Mononuclear cell (primary cell): ENCODE results near the gene PITRM1. TPM values are rescaled to one million over a fixed set of nuclear protein-coding genes. Genes with fewer than 3 reads are reported as not detected.

Experiments
- H3K27me3 ChIP-seq: 2 replicates; pipeline ENCODE4 v1.6.0; 2011; ENCODE audit warnings: low read length, control low read depth; ENCODE audit not compliant: insufficient read depth
- H3K4me1 ChIP-seq: 2 replicates; pipeline ENCODE4 v1.5.1; 2011; ENCODE audit warnings: mild to moderate bottlenecking, low read length, control low read depth; ENCODE audit not compliant: insufficient read depth
- H3K4me3 ChIP-seq: 2 replicates; pipeline ENCODE4 v1.5.1; 2011; ENCODE audit warnings: mild to moderate bottlenecking, low read length, moderate library complexity
- H3K9me3 ChIP-seq: 2 replicates; pipeline ENCODE4 v1.5.1; 2011; ENCODE audit warnings: low read depth, mild to moderate bottlenecking, control low read depth, low read length
- total RNA-seq: library from RNA; depleted of rRNA; stranded (reverse); fragments of >200 nt; gene quantifications from one replicate; pipeline ENCODE4 v1.2.3, GENCODE V29; 2012

The PITRM1 gene
- total RNA-seq, 1 donor = 52.7 TPM

DNA sequence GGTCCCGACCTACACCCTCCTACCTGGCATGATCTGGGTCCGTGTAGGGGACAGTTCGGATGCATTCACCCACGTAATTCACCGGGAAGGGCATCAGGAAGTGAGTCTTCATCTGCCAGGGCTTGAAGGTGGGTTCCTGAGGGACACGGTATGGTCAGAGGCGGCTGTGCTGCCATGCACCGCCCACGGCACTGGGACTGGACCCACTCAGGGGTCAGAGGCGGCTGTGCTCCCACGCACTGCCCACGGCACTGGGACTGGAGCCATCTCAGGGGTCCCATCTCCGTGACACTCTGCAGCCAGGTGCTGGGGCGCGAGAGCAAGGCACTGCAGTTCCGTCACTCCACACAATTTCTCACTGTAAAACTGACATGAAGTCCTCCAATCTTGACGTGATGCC is 29.2 kb downstream of the PITRM1 start:
- no peaks in the 10 kb centered on the region for H3K4me1 ChIP-seq
- no peaks in the 10 kb centered on the region for H3K9me3 ChIP-seq
- no peak overlapping the region for H3K4me3 ChIP-seq
- H3K27me3 ChIP-seq = no peaks in the 10 kb centered on the region

DNA sequence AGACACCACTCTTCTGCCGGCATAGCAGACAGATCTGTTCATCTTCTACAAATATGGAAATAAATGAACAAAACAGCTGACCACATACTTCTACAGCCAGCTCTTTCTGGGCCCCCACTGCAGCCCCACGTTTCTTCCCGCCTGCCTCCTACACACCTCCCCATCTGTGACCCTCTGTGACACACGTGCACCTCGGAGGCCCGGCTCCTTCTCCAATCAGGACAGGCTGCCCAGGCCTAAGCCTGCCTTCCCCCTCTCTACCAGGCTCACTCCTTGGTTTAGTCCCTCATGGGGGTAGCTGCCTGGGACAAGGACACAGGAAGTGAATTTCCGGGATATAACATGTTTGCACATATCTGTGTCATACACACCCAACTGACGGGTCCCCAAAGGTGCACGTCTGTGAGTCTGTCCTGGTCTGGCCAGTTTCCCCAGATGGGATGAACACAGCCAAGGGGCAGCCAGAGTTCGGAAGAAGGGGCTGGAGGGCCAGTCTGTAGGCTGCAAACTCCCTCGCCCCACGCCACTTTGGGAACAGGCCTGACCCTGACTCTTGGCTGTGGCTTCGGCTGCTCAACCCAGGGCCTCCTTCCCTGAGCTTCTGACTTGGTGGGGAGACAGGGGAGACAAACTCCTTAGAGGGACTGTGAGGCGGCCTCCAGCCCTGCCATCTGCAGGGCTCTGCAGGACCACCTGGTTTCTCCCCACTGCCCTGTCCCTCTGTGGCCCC is 30.3 kb downstream of the PITRM1 start:
- no peaks in the 10 kb centered on the region for H3K4me1 ChIP-seq
- H3K9me3 ChIP-seq = no peaks in the 10 kb centered on the region
- H3K4me3 ChIP-seq = no peak overlapping the region
- H3K27me3 ChIP-seq = no peaks in the 10 kb centered on the region

DNA sequence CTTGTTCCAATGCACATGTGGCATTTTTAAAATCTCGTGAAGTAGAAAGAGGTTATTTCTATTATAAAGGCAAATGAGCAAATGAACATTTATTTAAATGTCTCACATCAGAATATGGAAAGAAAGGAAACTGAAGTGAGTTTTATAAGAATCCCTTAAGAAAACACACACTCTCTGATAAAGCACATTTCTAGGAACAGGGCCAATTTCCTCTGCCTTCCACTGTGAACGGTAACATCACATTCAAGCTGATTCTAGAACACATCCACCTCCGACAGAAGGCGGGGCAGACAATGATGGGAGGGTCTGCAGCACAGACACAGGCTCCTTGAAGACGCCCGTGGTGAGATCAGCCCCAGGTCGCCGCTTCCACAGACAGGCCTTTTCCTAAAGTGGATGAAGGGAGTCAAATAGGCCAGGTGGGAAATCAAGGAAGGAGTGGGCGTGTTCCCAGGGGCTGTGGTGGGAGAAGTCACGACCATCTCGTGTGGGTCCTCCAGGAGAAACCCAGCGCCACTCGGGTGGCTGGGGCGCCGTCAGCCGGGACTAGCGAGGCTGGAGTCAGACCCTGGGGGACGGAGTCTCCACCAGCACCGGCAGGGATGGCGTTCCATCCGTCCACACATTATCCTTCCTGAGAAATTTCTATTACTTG is 31.1 kb downstream of the PITRM1 start:
- no peaks in the 10 kb centered on the region for H3K9me3 ChIP-seq
- no peaks in the 10 kb centered on the region for H3K27me3 ChIP-seq
- no peaks in the 10 kb centered on the region for H3K4me1 ChIP-seq
- no peak overlapping the region for H3K4me3 ChIP-seq

DNA sequence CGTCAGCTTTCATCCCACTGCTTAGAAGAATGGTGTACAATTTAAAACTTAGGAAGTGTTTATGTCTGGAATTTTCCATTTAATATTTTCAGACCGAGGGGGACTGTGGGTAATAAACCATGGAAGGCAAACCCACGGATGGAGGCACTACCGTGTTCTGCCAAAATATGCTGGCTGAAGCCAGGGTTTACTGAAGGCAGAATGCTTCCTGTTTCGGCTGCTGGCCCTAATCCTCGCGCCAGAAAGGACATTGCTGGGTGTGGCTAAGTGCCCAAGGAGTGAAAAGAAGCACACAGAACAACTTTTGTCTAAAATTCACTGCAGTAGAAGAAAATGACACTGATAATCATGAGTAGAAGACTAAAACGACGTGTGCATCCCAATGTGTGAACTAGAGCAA is 32.3 kb downstream of the PITRM1 start:
- no peaks in the 10 kb centered on the region for H3K27me3 ChIP-seq
- no peaks in the 10 kb centered on the region for H3K9me3 ChIP-seq
- H3K4me3 ChIP-seq = no peak overlapping the region
- H3K4me1 ChIP-seq = no peaks in the 10 kb centered on the region

DNA sequence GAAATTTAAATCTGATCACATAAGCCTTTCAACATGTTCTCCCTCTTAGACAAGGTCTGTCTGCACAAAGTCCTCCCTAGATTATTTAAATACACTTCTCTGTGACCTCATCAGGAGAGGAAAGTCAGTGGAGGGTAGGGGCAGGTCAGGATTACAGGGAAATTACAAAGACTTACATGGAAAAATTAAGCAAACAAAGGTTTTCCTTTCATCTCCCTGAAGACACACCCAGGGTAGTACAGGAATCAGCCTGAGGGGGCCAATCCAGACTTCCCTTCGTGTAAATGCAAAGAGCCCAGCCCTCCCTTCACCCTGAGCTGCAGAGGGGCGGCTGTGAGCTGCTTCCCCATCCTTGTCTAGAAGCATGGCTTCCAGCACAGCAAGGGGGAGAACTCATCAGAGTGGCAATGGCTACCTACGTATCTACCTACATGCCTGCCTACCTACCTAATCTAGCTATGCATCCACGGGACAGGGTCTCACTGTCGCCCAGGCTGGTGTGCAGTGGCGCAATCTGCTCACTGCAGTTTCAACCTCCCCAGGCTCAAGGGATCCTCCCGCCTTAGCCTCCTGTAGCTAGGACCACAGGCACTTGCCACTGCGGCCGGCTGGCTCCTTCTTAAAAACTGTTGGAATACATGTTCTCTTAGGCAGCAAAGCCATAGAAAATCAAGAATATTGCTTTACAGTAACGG is 33.2 kb downstream of the PITRM1 start:
- Histone ChIP-seq H3K4me1 (no peaks in the 10 kb centered on the region), H3K4me3 (no peak overlapping the region), H3K27me3 (no peaks in the 10 kb centered on the region), H3K9me3 (no peaks in the 10 kb centered on the region)

DNA sequence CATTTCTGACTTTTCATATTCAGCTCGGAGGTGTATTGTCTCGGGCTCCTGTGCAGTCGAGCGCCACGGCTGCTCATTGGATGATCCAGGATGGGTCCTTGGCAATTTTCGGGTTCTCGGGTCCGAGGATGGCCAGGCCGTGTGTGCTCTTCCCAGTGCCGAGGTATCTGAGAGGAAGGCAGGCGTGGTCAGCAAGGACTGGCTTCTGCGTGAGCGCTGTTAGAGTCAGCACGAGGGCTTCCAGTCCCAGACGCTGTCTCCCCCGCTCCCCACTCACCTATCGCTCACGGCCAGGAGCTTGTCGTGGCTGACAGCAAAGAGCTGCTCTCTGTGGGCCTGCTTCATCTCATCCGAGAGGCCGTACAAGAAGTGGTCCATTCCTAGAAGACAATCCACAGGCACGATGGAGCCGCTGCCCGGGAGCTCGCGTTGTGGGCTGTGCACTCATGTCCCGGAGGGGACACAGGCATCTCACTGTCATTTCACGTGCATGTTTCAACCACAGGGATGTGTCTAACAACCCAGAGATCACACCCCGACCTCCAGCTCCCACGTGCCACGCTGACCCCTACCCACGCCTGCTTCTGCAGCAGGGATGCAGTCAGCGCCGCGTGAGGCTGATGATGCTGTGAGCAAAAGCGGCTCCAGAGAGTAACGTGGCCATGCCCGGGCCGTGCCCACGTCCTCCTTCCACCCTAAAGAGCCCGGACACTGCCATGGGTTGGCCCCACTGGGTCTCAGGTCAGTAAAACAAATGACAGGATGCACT is 34.4 kb downstream of the PITRM1 start:
- no peak overlapping the region for H3K4me3 ChIP-seq
- H3K9me3 ChIP-seq = no peaks in the 10 kb centered on the region
- no peaks in the 10 kb centered on the region for H3K4me1 ChIP-seq
- H3K27me3 ChIP-seq = no peaks in the 10 kb centered on the region

DNA sequence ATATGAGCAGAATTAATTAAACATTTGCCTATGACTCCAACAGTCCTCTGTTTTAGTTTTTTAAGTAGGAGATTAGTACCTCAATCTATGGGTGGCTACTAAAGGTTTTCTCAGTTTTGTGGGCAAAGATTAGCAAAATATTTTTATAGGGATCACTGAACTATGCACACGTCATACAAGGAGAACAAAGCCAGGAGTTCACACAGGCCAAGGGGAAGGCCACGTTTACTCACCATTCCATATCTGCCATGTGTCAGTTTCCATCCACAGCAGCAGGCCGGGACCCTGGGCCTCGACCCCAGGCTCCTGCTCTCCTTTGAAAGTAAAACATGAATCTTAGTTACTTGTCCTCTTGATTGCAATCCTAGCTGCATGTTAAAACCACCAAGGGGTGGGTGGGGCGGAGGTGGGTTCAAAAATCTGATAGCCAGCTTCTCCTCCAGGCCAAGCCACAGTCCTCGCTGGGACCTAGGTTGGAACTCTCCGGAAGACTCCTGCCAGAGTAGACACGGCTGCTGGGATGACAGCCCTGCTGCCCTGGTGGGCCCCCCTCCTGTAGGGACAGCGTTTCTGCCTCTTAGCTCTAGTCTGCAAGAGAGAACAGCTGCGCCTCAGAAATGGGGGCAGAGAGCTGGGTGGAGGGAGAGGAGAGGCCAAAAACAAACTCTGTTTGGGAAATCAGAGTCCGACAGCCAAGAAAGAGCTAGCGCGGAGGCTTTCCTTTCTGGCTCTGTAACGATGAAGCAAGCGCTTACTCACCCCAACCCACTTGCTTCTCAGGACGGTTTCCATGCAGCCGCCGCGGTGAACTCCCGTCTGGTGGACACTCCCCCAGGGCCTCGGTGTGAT is 35.6 kb downstream of the PITRM1 start:
- H3K9me3 ChIP-seq = no peaks in the 10 kb centered on the region
- H3K4me1 ChIP-seq = no peaks in the 10 kb centered on the region
- H3K4me3 ChIP-seq = no peak overlapping the region
- no peaks in the 10 kb centered on the region for H3K27me3 ChIP-seq

DNA sequence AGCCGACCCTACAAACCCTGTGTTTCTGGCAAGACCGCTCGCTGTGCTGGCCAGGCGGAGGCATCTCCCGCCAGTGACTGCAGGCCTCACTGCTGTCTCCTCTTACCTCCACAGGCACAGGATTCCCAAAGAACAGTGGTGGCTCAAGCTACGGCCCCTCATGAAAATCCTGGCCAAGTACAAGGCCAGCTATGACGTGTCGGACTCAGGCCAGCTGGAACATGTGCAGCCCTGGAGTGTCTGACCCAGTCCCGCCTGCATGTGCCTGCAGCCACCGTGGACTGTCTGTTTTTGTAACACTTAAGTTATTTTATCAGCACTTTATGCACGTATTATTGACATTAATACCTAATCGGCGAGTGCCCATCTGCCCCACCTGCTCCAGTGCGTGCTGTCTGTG is 36.2 kb downstream of the PITRM1 start:
- H3K4me3 ChIP-seq = no peak overlapping the region
- no peaks in the 10 kb centered on the region for H3K9me3 ChIP-seq
- H3K4me1 ChIP-seq = no peaks in the 10 kb centered on the region
- no peaks in the 10 kb centered on the region for H3K27me3 ChIP-seq

DNA sequence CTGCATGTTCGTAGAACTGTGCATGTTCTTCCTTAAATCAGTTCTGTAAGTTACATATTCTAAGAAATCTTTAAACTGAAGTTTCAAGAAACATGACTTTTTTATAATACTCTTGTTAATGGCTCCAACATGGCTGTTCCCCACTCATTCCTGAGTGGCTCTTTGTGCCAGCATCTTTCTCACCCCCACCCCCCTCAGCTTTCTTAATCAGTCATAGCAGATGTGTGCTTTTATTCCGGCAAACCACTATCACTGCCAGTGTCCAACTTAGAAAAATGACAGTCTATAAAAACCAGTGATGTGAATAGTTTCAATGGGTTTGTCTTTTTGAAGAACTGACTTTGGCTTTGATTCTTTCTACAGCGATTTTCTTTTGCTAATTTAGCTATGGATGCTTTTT is 37.6 kb downstream of the PITRM1 start:
- no peaks in the 10 kb centered on the region for H3K4me1 ChIP-seq
- no peak overlapping the region for H3K4me3 ChIP-seq
- H3K9me3 ChIP-seq = no peaks in the 10 kb centered on the region
- H3K27me3 ChIP-seq = no peaks in the 10 kb centered on the region

DNA sequence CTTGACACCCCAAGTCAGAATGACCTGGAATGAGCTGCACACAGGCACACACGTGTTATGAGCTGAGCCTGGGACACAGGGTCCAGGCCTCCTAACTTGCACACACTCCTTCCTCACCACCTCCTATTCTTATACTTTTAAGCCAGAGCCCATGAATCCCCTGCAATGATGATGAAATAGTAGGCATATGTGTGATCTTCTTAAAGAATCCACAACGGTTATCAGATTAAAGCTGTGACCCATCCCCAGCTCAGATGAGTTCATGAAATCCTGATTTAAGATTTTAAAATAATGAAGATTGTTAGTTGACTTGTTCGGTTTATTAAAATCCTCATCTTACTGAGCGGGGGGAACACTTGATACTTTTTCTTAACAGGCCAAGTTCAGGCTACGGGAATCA is 38.6 kb downstream of the PITRM1 start:
- H3K4me3 ChIP-seq = no peak overlapping the region
- no peaks in the 10 kb centered on the region for H3K9me3 ChIP-seq
- no peaks in the 10 kb centered on the region for H3K27me3 ChIP-seq
- no peaks in the 10 kb centered on the region for H3K4me1 ChIP-seq

DNA sequence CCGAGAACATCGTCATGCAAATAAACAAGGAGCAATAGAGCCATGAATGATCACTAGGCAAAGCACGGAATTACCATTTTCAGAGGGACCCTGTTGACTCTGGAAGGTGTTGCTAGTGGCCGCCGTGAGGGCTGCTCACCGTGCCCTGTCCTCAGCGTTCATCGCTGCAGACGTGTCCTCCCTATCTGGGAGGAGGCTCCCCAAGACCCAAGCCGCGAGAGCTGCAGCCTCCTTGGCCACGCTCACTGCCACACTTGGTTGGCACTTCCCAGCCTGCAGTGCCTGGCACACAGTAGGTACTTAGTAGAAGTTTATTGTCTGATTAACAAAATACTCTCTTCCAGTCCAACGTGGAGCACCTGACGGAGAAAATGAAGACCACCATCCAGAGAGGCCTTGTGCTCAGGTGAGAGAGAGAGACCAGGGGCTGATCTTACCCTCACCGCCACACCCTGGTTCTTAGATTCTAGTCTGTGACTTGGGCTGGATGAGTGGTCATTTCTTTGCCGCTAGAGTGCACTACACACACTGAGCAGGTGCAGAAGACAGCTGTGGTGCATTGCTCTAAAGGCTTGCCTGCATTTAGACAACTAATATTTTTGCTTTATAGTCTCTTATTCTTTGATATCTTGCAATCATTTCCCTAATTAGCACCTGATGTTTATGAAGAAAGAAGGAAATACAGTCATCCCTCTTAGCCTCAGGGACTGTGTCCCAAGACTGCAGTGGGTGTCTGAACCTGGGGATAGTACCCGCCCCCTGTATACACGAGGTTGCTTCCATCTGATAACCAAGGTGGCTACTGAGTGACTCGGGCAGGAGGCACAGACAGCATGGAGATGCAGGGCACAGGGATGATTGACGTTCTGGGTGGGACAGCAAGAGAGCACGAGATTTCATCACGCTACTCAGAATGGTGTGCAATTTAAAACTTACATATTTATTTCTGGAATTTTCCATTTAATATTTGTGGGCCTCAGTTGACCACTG is 40.3 kb downstream of the PITRM1 start:
- H3K4me3 ChIP-seq = no peak overlapping the region
- no peaks in the 10 kb centered on the region for H3K9me3 ChIP-seq
- no peaks in the 10 kb centered on the region for H3K4me1 ChIP-seq
- H3K27me3 ChIP-seq = no peaks in the 10 kb centered on the region

DNA sequence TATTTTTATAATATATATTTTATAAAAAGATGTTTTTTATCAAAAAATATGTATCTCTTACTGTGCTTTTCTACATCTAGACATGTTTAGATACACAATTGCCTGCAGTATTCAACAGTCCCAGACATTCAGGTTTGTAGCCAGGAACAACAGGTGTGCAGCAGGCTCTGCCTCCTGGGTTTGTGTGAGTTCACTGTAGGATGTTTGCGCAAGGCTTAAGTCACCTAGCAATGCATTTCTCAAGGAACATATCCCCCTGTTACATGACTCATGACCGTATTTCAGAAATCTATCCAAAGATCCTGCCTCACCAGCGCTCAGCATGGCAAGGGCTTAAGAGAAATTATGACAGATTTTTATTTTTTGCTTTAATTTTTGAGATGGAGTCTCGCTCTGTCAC is 41.5 kb downstream of the PITRM1 start:
- Histone ChIP-seq H3K9me3 (no peaks in the 10 kb centered on the region), H3K4me1 (no peaks in the 10 kb centered on the region), H3K4me3 (no peak overlapping the region), H3K27me3 (no peaks in the 10 kb centered on the region)

DNA sequence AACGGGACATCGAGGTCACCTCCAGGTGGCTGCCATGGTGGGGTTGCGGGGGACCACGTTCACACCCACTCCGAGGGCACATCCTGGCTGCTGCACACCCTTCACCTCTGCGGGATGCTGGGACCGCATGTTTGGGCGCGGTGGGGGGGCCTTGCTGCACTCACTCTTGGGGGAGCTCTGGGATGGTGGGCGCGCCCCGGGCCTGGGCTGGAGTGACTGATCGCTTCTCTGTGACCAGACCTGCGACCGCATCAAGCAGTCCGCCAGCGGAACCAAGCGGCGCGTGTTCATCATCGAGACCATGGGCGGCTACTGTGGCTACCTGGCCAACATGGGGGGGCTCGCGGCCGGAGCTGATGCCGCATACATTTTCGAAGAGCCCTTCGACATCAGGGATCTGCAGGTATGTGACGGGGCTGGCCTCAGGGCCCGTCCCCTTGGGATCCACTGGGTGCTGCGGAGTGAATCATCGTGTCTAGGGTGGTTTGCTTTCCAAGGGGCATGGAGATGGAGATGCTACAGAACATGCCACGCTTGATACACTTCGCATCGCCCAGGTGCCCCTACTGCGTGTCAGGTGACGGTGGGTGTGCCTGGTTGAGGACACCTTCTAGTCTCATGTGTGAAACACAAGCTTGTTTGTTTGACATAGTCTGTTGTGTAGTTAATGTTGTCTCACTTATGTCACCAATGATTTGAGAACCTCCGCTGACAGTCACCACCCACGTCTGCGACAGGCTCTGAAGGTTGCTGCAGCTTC is 42.8 kb downstream of the PITRM1 start:
- H3K4me1 ChIP-seq = no peaks in the 10 kb centered on the region
- no peaks in the 10 kb centered on the region for H3K9me3 ChIP-seq
- H3K27me3 ChIP-seq = no peaks in the 10 kb centered on the region
- H3K4me3 ChIP-seq = no peak overlapping the region
